GM21381 (cell line): ENCODE measurements around the gene ITGA11.

Source experiments
- ATAC-seq: cut with Tn5 transposase; IDR thresholded peaks from one replicate; pipeline ENCODE4 v1.9.1; 2021; ENCODE audit warnings: mild to moderate bottlenecking, moderate library complexity; ENCODE audit not compliant: unreplicated experiment

ITGA11 gene

DNA sequence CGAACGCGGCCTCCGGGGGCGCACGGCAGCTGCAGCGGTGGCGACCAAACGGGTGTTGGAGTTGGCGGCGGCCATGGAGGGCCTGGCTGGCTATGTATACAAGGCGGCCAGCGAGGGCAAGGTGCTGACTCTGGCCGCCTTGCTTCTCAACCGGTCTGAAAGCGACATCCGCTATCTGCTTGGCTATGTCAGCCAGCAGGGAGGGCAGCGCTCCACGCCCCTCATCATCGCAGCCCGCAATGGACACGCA, 153.7 kb downstream of the ITGA11 start:
- no peak for ATAC-seq

DNA sequence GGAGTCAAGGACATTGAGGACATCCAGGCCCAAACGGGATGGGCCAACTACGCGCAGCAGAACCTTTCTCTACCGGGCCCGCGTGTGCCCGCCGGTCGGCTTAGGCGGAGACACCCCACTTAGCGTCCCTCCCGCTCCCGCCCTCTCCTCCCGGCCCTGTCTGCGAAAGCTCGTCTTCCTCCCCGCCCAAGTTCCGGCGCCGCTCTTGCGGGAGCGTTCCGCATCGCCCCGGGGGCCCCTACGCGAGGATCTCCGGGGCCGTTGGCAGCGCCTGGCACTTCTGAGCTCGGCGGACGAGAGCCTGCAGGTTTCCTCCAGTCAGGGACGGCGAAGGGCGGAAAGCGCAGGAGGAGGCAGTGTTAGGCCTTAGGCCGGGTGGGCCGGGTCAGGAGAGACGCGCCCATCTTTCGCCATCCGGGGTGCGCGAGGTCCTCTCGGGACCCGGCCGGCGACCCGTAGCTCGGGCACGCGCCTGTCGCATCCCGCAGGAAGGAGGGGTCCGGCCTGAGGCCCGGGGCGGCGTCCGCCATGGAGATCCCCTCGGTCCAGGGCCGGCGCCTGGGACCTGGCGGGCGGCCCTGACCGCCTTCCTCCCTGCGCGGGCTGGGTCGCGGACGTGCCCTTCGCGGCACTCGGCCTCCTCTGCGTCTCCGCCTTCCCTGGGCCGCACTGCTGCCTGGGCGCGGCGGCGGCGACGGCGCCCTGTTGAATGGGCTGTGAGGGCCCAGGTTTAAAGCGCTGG, 154.2 kb downstream of the ITGA11 start, which contains the start of gene FEM1B:
Gene FEM1B (plus strand): TSS at position 143 of the 742 bp plus-strand sequence. CDS start 673 bp downstream, outside the sequence.
- ATAC-seq: peak; percentile 79

DNA sequence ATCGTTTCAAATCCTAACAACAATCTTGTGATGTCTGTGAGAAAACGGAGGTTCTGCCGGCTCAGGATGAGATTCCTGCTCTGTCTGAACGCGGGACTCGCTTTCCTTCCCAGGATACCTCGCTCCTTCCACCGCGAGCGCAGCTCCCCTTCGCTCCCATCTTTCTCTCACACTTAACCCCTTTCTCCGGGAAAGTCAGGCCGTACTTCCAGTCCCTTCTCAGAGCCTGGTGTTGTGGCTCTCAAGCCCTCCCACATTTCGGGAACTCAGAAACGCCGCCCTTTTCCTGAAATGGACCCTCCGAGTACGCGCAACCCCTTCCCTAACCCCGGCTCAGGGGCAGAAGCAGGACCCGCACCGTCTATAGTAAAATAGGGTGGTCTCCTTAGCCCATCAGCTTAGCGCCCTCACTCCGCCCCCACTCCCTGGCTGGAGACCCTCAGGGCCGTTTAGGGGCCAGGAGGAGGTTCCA, 154.8 kb downstream of the ITGA11 start:
- no peak for ATAC-seq

DNA sequence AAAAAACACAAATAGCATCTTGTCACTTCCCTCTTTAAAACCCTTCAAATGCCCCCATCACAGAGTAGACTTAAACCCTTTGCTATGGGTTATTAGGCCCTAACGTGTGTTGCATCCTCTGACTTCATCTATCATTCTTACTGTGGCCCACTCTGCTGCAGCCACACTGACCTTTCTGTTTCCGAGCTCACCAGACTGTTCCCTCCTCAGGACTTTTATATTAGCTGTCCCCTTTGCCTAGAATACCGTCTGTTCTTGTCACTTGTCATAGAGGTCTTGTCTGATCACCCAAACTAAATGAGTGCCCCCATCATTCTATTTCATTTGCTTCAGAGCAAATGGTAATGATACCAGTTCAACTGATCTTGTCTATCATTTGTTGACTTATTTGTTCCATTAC, 155.3 kb downstream of the ITGA11 start:
- ATAC-seq: no peak

DNA sequence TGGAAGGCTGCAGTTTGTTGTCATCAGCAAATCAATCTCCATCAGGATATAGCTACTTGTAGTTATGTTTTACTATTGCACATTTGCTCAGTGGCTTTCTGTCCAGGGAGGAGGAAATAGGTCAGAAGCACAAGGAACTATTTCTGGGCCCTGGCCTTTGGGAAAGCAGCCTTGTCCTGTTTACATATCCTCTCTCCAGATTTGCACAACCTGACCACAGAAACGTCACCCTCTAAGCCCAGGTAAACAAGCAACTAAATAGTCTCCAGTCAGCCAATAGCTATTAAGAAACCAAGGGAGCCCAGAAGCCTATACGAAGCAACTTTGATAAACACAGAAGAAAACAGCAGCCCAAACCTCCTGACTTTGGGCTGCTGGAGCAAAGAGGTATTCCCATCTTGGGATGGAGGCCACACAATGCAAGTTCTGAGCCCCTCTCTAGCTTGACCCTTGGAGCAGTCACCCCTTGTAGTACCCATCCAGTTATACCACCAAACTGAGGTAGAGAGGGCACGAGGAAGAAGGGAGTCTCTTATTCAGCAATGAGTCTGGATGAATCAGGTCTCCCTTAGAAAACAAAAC, 156.7 kb downstream of the ITGA11 start:
- ATAC-seq: no peak

DNA sequence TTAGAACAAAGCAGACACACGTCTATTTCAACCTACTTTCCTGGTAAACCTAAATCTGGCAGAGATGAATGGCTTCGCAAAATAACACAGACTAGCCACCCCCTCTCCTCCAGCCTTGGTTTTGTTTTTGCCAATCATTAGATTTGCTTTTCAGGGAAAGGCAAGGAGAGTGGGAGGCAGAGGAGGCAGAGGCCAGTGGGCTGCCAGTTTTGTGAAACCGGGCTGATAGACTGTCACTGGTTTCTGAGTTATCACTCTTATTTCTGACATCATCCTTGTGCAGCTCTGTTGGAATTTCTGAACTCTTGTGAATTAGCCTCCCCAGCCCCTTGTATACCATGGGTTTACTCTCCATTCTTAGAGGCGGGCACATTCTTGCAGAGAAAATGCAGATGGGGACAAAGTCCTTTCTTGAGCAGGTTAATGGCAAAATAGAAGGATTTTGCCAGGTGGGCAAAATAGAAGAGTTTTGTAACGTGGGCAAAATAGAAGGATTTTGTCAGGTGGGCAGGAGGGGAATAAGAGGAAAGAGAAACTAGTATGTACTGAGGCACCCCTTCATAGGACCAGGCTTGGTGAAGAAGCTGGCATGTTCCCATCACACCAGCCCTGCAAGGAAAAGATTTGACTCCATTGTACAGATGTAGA, 157.6 kb downstream of the ITGA11 start:
- no peak for ATAC-seq

DNA sequence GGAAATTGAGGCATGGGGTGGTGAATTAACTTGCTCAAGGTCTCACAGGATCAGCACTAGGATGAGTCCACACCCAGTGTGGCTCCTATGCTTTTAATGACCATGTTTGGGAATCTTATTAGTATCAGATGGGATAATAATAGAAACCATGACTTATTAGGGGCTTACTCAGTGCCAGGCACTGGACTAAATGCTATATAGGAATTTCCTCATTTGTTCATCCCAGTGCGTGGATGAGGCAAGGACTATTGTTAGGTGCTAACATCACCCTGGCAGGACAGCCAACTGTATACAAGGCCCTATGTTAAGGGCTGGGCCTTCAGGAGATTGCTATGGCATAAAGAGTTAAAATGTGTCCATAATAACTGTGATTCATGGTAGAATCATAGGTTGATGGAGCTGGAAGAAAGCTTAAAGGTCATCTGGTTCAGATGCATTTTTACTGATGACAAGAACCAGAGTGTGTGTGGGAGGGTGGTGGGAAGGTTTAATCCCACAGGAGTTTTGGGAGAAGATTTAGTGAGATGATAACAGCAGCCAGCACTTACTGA, 159.2 kb downstream of the ITGA11 start:
- ATAC-seq: no peak

DNA sequence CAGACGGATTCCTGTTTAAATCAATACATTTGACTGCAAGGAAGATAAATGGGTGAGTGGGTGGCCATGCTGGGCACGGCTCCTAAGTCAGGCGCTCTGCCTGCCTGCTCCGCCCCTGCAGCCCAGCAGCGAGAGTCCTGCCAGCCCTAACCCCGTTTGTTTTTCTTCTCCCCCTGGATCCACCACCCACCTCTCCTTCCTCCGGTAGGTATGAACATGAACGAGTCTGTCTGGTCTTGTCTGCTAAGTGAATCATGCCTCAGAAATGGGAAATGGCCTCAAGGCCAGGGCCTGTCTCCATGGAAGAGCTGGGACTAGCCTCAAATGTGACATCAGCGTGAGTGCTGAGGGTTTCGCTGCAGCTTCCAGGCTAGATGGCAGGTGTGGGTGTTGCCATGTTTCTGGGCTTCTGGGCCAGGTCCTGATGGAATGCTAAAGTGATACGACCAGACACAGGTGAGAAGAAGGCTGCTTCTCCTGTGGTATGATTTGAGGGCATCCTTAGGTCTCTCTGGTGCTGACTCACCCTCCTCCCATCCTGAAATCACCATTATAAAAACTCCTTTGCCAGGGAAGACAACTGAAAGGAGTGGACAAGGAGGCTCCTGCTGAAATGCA, 160.0 kb downstream of the ITGA11 start:
- ATAC-seq: no peak

DNA sequence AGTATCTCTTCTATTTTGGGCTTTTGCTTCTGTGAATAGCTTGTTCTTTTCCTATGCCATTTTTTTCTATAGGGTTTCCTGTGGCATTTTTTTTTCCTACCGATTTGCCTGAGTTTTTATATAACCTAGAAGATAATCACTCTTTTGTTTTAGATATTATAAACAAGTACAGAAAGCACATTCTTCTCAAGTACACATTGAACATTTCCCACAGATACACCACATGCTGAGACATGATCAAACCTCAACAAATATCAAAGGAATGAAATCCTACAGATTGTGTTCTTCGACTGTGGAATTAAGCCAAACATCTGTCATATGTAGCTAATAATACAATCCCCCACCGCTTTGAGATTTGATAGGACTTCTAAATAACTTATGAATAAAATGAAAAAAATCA, 163.6 kb downstream of the ITGA11 start:
- ATAC-seq: no peak

DNA sequence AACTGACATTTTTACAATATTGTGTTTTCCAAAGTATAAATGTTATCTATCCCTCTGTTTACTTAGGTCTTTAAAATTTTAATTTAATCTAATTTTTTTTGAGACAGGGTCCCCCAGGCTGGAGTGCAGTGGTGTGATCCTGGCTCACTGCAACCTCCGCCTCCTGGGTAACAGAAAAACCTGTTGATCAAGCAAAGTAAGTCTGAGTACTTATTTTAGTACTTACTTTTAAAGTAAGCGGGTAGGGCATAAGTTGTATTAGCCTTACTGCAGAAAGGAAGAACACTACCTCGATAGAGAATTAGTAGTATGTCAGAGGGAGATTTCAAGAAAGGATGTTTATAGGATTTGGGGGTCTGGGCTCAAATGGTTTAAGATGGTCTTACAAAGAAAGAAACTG, 166.3 kb downstream of the ITGA11 start:
- no peak for ATAC-seq

DNA sequence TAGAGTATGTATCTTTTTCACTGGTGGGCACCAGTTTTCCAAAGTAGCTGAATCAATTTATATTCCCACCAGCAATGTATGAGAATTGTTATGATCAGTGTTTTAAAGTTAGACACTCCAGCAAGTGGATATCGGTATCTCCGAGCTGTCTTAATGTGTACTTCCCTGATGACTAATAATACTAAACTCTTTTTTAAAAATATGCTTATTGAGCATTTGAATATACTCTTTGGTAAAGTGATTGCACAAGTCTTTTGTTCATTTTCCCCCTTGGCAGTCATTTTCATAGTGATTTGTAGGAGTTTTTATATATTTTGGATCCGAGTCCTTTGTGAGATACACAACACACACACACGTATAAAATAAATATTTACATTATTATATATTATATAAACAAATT, 166.9 kb downstream of the ITGA11 start:
- no peak for ATAC-seq

DNA sequence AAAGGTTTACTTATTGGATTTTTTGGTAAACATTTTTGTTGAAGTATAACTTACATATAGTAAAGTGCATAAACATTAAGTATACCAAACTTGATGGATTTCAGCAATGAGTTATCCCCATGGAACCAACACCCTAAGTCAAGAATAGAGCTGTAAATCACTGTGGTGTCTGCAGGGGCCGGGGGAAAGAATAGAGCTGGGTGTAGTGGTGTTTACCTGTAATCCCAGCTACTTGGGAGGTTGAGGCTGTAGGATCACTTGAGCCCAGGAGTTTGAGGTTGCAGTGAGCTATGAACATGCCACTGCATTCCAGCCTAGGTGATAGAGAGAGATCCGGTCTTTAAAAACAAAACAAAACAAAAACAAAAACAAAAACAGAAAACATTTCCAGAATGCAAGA, 167.7 kb downstream of the ITGA11 start:
- no peak for ATAC-seq

DNA sequence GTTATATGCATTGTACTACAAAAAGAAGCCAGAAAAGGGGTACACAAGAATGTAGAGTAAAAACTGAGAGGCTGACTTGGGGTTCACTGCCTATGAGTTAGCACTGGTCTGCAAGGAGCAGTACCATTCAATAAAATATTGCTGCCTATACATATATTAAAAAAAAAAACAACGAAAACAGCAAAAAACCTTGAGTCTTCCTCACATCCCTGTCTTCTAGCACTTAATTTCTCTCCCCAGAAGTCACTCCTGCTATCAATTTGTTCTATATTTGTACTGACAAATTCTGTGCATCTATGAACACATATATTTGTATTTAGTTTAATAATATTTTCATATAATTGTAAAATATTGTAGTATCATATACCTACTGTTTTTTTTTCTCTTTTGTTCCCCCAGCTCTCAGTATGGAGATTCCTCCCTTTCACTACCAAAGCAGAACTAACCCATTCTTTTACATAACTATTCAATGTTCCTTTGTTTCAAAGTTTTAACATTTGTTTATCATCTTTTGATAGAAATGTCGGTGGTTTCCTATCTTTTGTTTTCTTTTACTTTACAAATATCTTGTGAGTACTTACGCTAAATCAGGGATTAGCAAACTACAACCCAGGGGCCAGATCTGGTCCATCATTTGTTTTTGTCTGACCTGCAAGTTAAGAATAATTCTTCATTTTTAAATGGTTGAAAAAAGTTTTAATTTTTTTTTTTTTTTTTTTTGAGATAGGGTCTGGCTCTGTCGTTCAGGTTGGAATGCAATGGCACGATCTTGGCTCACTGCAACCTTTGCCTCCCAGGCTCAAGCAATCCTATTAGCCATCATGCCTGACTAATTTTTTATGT, 169.2 kb downstream of the ITGA11 start:
- no peak for ATAC-seq

DNA sequence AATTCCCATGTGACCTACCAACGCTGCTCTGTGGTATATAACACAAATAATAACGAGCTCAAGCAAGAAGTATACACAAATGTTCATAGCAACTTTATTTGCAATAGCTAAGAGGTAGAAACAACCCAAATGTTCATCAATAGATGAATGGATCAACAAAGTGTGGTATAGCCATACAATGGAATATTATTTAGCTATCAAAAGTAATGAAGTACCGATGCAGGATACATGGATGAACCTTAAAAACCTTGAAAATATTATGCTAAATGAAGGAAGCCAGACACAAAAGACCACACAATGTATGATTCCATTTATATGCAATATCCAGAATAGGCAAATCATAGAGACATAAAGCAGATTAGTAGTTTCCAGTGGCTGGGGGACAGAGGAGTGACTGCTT, 170.0 kb downstream of the ITGA11 start:
- no peak for ATAC-seq

DNA sequence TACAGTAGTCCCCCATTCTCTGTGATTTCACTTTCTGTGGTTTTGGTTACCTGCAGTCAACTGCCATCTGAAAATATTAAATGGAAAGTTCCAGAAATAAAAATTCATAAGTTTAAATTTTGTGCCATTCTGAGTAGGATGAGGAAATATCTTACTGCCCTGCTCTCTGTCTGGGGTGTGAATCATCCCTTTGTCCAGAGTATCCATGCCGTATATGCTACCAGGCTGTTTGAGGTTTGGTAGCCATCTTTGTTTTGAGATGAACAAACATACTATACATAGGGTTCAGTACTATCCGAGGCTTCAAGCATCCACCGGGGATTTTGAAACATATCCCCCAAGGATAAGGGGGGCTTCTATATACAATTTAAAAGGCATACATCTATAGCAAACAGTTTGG, 170.7 kb downstream of the ITGA11 start:
- no peak for ATAC-seq

DNA sequence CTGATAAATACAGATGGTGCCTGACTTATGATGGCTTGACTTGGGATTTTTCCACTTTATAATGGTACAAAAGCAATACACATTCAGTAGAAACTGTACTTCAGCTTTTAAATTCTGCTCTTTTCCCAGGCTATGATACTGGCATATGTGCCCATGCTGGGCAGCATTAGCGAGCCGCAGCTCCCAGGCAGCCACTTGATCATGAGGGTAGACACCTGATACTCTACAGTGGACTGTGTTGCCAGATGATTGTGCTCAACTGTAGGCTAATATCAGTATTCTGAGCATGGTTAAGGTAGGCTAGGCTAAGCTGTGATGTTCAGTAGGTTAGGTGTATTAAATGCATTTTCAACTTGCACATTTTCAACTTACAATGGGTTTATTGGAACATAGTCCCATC, 172.1 kb downstream of the ITGA11 start:
- ATAC-seq: no peak

DNA sequence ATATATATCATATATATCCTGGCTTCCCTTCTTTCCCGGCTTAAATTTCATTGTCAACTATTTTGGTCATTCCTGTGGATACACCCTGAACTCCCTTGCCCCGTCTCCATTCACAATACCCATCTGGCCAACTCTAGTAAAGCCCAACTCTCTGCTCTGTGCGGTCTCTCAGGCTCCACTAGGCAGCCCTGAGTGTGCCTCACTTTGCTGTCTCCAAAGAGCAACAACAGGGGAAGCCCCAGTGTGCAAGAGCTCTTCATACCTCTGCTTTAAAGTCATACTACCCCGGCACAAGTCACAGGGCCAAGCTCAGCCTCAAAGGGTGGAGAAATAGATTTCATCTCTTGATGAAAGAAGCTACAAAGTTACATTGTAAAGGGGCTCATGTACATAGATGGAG, 173.3 kb downstream of the ITGA11 start:
- ATAC-seq: no peak

DNA sequence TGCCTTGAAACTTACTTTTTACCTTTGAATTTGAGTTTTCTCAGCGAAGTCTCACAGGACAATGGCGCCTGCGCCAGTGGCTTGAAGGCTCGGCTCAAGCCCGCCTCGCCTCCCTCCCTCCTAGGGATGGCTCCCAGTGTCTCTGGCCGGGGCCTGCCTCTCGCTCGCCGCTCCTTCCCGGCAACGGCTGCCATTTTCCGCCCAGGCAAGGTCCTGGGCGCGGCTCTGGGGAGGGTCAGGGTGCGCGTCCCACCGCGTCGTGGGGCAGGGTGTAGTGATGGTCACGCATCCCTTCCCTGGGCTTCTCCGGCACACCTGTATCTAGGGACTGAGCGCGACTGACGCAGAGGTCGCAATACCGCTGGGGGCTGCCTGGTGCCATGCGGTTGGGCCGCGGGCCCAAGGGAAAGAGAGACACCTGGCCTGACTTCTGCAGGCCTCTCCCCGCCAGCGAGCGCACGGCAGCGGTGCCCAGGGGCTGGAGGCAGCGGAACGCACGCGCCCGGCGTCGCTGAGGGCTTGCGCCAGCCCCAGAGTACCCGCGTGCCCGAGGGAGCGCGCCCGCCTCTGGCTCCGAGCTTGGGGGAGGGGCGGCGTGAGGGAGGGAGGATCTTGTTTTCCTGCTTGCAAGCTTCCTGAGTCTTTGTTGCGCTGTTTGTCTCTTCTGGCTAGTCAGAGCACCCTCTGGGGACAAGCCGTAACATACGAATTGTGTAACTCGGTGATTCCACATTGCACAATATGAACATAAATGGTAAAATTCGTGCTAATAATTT, 175.1 kb downstream of the ITGA11 start:
- ATAC-seq: no peak

DNA sequence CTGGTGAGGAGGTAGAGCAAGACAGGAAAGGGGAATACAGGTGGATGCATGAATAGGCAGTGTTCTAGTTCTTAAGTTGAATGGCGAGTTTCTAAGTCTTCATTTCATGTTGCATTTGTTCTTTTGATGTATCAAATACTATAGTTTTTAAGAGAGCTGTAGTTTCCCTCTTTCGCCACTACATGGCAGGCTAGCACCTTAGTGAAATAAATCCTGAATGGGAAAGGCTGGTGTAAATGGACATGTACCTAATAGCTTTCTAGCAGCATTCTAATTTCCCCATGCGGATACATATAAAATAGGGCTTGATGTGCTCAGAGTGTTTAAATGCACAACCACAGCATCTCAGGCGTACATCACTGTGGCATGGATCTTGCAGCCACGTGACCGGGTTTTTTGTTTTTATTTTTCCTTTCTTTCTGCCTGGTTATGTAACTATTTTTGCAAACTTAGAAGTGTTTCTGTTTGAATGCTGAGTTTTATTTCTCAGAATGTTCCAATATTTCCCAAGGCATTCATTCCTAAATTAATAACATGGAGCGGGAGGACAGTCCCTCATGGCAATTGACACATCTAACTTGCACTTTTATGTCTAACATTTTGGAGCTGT, 178.9 kb downstream of the ITGA11 start:
- no peak for ATAC-seq
